Measurements from ENCODE around the gene SERPINA9. TPM values are rescaled to one million over a fixed set of nuclear protein-coding genes. Genes with fewer than 3 reads are reported as not detected.
"Not testable (repeated sequence)": the region's sequence is repeated elsewhere in the genome, so short reads cannot be mapped to it uniquely, and the experiment has no call there.

The SERPINA9 gene
- total RNA-seq, 1 experiment from 2014 or later = not detected

GRCh38 chr14:94424371-94424770, 51.6 kb downstream of the SERPINA9 start:
- ChIA-PET CTCF (interaction anchor here (1.0 kb wide), 1 partner anchor 62 kb away, joined by 3 read pairs; no protein-coding TSS in a partner anchor), POLR2A (no interaction called here)
- Mint-ChIP-seq H3K27me3 (ENCODE audit: insufficient read depth, unreplicated experiment) (no peaks in the 10 kb centered on the region), H3K4me1 (ENCODE audit: low read depth, unreplicated experiment) (peaks cover 7% of the 10 kb centered on the region), H3K9me3 (ENCODE audit: unreplicated experiment) (no peaks in the 10 kb centered on the region), H3K36me3 (ENCODE audit: insufficient read depth, unreplicated experiment) (no peaks in the 10 kb centered on the region), H3K4me3 (ENCODE audit: unreplicated experiment) (no peak overlapping the region), H3K27ac (ENCODE audit: unreplicated experiment) (no peak overlapping the region)
- DNase-seq = no peak
- TF ChIP-seq CTCF (IDR thresholded peaks at IDR 0.05; ENCODE audit: insufficient read depth in 1 of 2, low read depth in 1 of 2, low read length in 1 of 2, severe bottlenecking in 1 of 2, unreplicated experiment in 1 of 2) = no peak
- H3K36me3 ChIP-seq (ENCODE audit: control insufficient read depth, insufficient read depth, low read length) = no peaks in the 10 kb centered on the region
- no peak overlapping the region for H3K4me3 ChIP-seq (ENCODE audit: low read depth, low read length)
- H3K9me3 ChIP-seq = no peaks in the 10 kb centered on the region
- no peaks in the 10 kb centered on the region for H3K27me3 ChIP-seq (replicated peaks; ENCODE audit: control insufficient read depth, insufficient read depth, low read length)
- intact Hi-C loops (cut with micrococcal nuclease; ENCODE audit: unreplicated experiment) = loop anchor here (10.0 kb wide), 1 partner anchor 290 kb away; no protein-coding TSS in a partner anchor
- no TSS peak for BruUV-seq (replicated peaks)
- no peaks in the 10 kb centered on the region for H3K4me1 ChIP-seq

GRCh38 chr14:94423453-94424056, 52.4 kb downstream of the SERPINA9 start:
- no peaks in the 10 kb centered on the region for H3K27me3 ChIP-seq (replicated peaks; ENCODE audit: control insufficient read depth, insufficient read depth, low read length)
- Mint-ChIP-seq H3K36me3 (ENCODE audit: insufficient read depth, unreplicated experiment) (no peaks in the 10 kb centered on the region), H3K9me3 (ENCODE audit: unreplicated experiment) (no peaks in the 10 kb centered on the region), H3K4me3 (ENCODE audit: unreplicated experiment) (peak overlapping the region; percentile 13), H3K27ac (ENCODE audit: unreplicated experiment) (no peak overlapping the region), H3K27me3 (ENCODE audit: insufficient read depth, unreplicated experiment) (no peaks in the 10 kb centered on the region), H3K4me1 (ENCODE audit: low read depth, unreplicated experiment) (peaks cover 7% of the 10 kb centered on the region)
- H3K4me1 ChIP-seq = no peaks in the 10 kb centered on the region
- no peaks in the 10 kb centered on the region for H3K9me3 ChIP-seq
- POLR2A ChIA-PET = no interaction called here
- intact Hi-C loops (cut with micrococcal nuclease; ENCODE audit: unreplicated experiment) = loop anchor here (1.0 to 10.0 kb wide), 2 partner anchors 63 to 289 kb away; no protein-coding TSS in a partner anchor
- CTCF ChIA-PET = interaction anchor here (0.8 to 1.0 kb wide), 6 partner anchors 10 to 125 kb away, joined by 3 to 26 read pairs (median 4); no protein-coding TSS in a partner anchor
- TF ChIP-seq CTCF (IDR thresholded peaks at IDR 0.05; ENCODE audit: insufficient read depth in 1 of 2, low read depth in 1 of 2, low read length in 1 of 2, severe bottlenecking in 1 of 2, unreplicated experiment in 1 of 2) = peak; percentile 65 to 79
- no peaks in the 10 kb centered on the region for H3K36me3 ChIP-seq (ENCODE audit: control insufficient read depth, insufficient read depth, low read length)
- DNase-seq = peak; percentile 80 to 86
- BruUV-seq (replicated peaks) = no TSS peak
- no peak overlapping the region for H3K4me3 ChIP-seq (ENCODE audit: low read depth, low read length)

- Histone ChIP-seq H3K27me3 (replicated peaks; ENCODE audit: control insufficient read depth, insufficient read depth, low read length) (no peaks in the 10 kb centered on the region), H3K4me3 (ENCODE audit: low read depth, low read length) (no peak overlapping the region), H3K36me3 (ENCODE audit: control insufficient read depth, insufficient read depth, low read length) (no peaks in the 10 kb centered on the region), H3K4me1 (no peaks in the 10 kb centered on the region), H3K9me3 (no peaks in the 10 kb centered on the region)
- no peak overlapping the region for H3K27ac Mint-ChIP-seq (ENCODE audit: unreplicated experiment)
- ChIA-PET CTCF (interaction anchor here (1.6 kb wide), 1 partner anchor 65 kb away, joined by 5 read pairs; no protein-coding TSS in a partner anchor), POLR2A (no interaction called here)
- no peaks in the 10 kb centered on the region for H3K27me3 Mint-ChIP-seq (ENCODE audit: insufficient read depth, unreplicated experiment)
- intact Hi-C loops (cut with micrococcal nuclease; ENCODE audit: unreplicated experiment) = loop anchor here (10.0 kb wide), 1 partner anchor 287 kb away; no protein-coding TSS in a partner anchor
- H3K36me3 Mint-ChIP-seq (ENCODE audit: insufficient read depth, unreplicated experiment) = no peaks in the 10 kb centered on the region
- TF ChIP-seq CTCF (IDR thresholded peaks at IDR 0.05; ENCODE audit: insufficient read depth in 1 of 2, low read depth in 1 of 2, low read length in 1 of 2, severe bottlenecking in 1 of 2, unreplicated experiment in 1 of 2) = no peak
- no peak overlapping the region for H3K4me3 Mint-ChIP-seq (ENCODE audit: unreplicated experiment)
- DNase-seq = no peak
- H3K9me3 Mint-ChIP-seq (ENCODE audit: unreplicated experiment) = no peaks in the 10 kb centered on the region
- peaks cover 7% of the 10 kb centered on the region for H3K4me1 Mint-ChIP-seq (ENCODE audit: low read depth, unreplicated experiment)
- BruUV-seq (replicated peaks) = no TSS peak
Measured at GRCh38 chr14:94421316-94421715, 54.7 kb downstream of the SERPINA9 start.

GRCh38 chr14:94417497-94418205, 58.3 kb downstream of the SERPINA9 start:
- BruUV-seq (replicated peaks); intact Hi-C loops (cut with micrococcal nuclease; ENCODE audit: unreplicated experiment); H3K27me3 Mint-ChIP-seq (ENCODE audit: insufficient read depth, unreplicated experiment); DNase-seq; H3K27me3 ChIP-seq (replicated peaks; ENCODE audit: control insufficient read depth, insufficient read depth, low read length); H3K36me3 Mint-ChIP-seq (ENCODE audit: insufficient read depth, unreplicated experiment); H3K4me1 ChIP-seq; H3K4me3 ChIP-seq (ENCODE audit: low read depth, low read length); H3K9me3 Mint-ChIP-seq (ENCODE audit: unreplicated experiment); H3K4me3 Mint-ChIP-seq (ENCODE audit: unreplicated experiment); H3K4me1 Mint-ChIP-seq (ENCODE audit: low read depth, unreplicated experiment); H3K27ac Mint-ChIP-seq (ENCODE audit: unreplicated experiment); CTCF ChIA-PET; POLR2A ChIA-PET; H3K9me3 ChIP-seq; H3K36me3 ChIP-seq (ENCODE audit: control insufficient read depth, insufficient read depth, low read length): not testable (repeated sequence)
